Measurements from ENCODE around the gene VPS26B. TPM values are rescaled to one million over a fixed set of nuclear protein-coding genes. Genes with fewer than 3 reads are reported as not detected.
"Not testable (repeated sequence)": the region's sequence is repeated elsewhere in the genome, so short reads cannot be mapped to it uniquely, and the experiment has no call there.

VPS26B gene
- total and polyA plus RNA-seq, 2 experiments from 2014 or later, result 10.1 to 29.1 TPM

DNA sequence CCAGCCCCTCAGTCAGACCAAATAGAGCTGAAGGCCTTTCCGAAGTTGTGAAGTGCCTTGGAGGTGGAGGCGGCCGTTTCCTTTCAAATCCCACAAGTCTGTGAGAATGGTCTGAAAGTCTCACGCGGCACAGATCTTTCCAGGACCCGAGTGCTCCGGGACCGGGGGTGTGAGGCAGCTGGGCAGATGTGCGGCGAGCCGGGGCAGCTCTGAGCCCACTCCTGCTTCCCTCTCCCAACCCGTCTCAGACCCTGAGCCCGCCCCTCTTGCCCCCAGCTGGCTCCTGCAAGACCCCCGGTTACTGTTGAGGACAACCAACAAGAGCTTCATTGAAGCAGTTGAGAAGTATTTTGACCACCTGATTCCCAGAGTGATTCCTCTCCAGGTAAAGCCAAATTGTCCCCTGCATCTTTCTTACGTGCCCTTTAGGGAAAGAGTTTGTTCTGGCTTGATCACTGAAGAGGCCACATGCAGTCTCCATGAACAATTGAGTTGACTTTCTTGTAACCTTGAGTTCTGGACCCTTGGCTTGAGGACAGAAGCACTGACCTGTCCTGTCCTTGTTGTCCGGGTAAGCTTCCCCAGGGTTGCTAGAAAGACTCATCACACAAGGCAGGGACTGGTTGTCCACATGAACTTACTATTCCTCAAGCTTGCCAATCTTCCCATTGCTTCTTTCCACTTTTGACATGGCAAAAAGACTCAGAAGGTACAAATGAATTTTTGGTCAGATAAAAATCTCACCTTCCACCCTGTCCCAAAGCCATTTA is 59.2 kb downstream of the VPS26B start (continued):
- no peak for TF ChIP-seq CREB1 (CRISPR knock-in tag; IDR thresholded peaks at IDR 0.05; ENCODE audit: low read depth)
- TF ChIP-seq NANOG (IDR thresholded peaks at IDR 0.05; ENCODE audit: borderline replicate concordance), result no peak
- TF ChIP-seq STAT1 (IDR thresholded peaks at IDR 0.05; ENCODE audit: unreplicated experiment), result no peak
- TF ChIP-seq, protein P1, sequence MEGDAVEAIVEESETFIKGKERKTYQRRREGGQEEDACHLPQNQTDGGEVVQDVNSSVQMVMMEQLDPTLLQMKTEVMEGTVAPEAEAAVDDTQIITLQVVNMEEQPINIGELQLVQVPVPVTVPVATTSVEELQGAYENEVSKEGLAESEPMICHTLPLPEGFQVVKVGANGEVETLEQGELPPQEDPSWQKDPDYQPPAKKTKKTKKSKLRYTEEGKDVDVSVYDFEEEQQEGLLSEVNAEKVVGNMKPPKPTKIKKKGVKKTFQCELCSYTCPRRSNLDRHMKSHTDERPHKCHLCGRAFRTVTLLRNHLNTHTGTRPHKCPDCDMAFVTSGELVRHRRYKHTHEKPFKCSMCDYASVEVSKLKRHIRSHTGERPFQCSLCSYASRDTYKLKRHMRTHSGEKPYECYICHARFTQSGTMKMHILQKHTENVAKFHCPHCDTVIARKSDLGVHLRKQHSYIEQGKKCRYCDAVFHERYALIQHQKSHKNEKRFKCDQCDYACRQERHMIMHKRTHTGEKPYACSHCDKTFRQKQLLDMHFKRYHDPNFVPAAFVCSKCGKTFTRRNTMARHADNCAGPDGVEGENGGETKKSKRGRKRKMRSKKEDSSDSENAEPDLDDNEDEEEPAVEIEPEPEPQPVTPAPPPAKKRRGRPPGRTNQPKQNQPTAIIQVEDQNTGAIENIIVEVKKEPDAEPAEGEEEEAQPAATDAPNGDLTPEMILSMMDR (conservative IDR thresholded peaks at IDR 0.05; ENCODE audit: low read depth in 2 of 2), result no peak
- no peak for TF ChIP-seq JUNB (IDR thresholded peaks at IDR 0.05; ENCODE audit: unreplicated experiment)
- no peak for TF ChIP-seq ZNF114 (CRISPR knock-in tag; IDR thresholded peaks at IDR 0.05)
- TF ChIP-seq ZNF462 (CRISPR knock-in tag; IDR thresholded peaks at IDR 0.05), result no peak

DNA sequence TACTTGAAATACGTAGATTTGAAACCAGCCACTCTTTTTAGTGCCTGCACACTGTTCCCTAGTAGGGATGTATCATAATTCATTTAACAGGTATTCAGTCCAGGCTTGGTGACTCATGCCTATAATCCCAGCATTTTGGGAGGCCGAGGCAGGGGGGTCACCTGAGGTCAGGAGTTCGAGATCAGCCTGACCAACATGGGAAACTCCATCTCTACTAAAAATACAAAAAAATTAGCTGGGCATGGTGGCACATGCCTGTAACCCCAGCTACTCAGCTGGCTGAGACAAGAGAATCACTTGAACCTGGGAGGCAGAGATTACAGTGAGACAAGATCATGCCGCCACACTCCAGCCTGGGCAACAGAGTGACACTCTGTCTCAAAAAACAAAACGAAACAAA is 59.9 kb downstream of the VPS26B start:
- not testable (repeated sequence) for H3K9me2 ChIP-seq (ENCODE audit: insufficient read depth); H3K4me1 ChIP-seq (ENCODE audit: insufficient read depth); H3K4me3 ChIP-seq; H3K27ac ChIP-seq (ENCODE audit: low read depth); H2AFZ ChIP-seq; H4K20me1 ChIP-seq (replicated peaks; ENCODE audit: insufficient read depth); H3K27me3 Mint-ChIP-seq (ENCODE audit: insufficient read depth, low read depth, poor library complexity); H3K4me2 ChIP-seq; H3K79me2 ChIP-seq (replicated peaks; ENCODE audit: insufficient read depth); DNase-seq (ENCODE audit: low spot score); H3K9me3 Mint-ChIP-seq; H3K27ac Mint-ChIP-seq; H3K4me3 Mint-ChIP-seq; H3K27me3 ChIP-seq (ENCODE audit: insufficient read depth); H3F3A ChIP-seq (replicated peaks; ENCODE audit: low read depth); ATAC-seq
- peaks cover 65% of the 10 kb centered on the region for H3K36me3 Mint-ChIP-seq (ENCODE audit: low read depth)
- peaks cover 30% of the 10 kb centered on the region for H3K4me1 Mint-ChIP-seq
- H3K36me3 ChIP-seq (ENCODE audit: insufficient read depth), result peaks cover 14% of the 10 kb centered on the region
